Measurements from ENCODE around the gene FKBP6. TPM values are rescaled to one million over a fixed set of nuclear protein-coding genes. Genes with fewer than 3 reads are reported as not detected.

FKBP6 gene
- polyA plus RNA-seq, 1 donor from 2014 or later, result not detected

GRCh38 chr7:73369009-73369408 is 41.0 kb downstream of the FKBP6 start:
- Histone ChIP-seq H4K20me1 (ENCODE audit: insufficient read depth) (no peaks in the 10 kb centered on the region), H3K27me3 (ENCODE audit: insufficient read depth, low read depth, low read length) (no peaks in the 10 kb centered on the region), H3K4me2 (ENCODE audit: low read length) (no peak overlapping the region), H3K27ac (ENCODE audit: low read length) (no peak overlapping the region), H3K9me2 (ENCODE audit: insufficient read depth, low read length) (no peaks in the 10 kb centered on the region), H3K79me2 (replicated peaks; ENCODE audit: insufficient read depth, low read length) (no peaks in the 10 kb centered on the region), H3K9me3 (ENCODE audit: low read length) (no peaks in the 10 kb centered on the region), H2AFZ (ENCODE audit: low read depth, low read length) (no peak overlapping the region), H3K4me3 (ENCODE audit: low read length) (no peak overlapping the region), H3K36me3 (ENCODE audit: insufficient read depth, low read length) (no peaks in the 10 kb centered on the region), H3K9ac (ENCODE audit: low read length) (no peak overlapping the region), H3F3A (ENCODE audit: insufficient read depth, low read length, poor library complexity, severe bottlenecking) (no peaks in the 10 kb centered on the region)
- no peak for TF ChIP-seq EZH2 (IDR thresholded peaks at IDR 0.05; ENCODE audit: borderline replicate concordance, insufficient read depth, low read length, poor library complexity, severe bottlenecking)
- TF ChIP-seq POLR2AphosphoS5 (IDR thresholded peaks at IDR 0.05), result no peak
- TF ChIP-seq RAD21 (conservative IDR thresholded peaks at IDR 0.05), result no peak
- no peak for TF ChIP-seq SMC3 (conservative IDR thresholded peaks at IDR 0.05; ENCODE audit: poor library complexity)
- TF ChIP-seq EP300 (conservative IDR thresholded peaks at IDR 0.05; ENCODE audit: poor library complexity, severe bottlenecking), result no peak
- TF ChIP-seq MXI1 (conservative IDR thresholded peaks at IDR 0.05; ENCODE audit: poor library complexity, severe bottlenecking), result no peak
- TF ChIP-seq REST (IDR thresholded peaks at IDR 0.05; ENCODE audit: borderline replicate concordance), result no peak
- no peak for TF ChIP-seq TAF1 (IDR thresholded peaks at IDR 0.05; ENCODE audit: low read depth)
- no peak for TF ChIP-seq CTCF (IDR thresholded peaks at IDR 0.05; ENCODE audit: poor library complexity, severe bottlenecking)

GRCh38 chr7:73369622-73370021 is 41.7 kb downstream of the FKBP6 start:
- H3K36me3 ChIP-seq (ENCODE audit: insufficient read depth, low read length), result no peaks in the 10 kb centered on the region
- H3K27ac ChIP-seq (ENCODE audit: low read length), result no peak overlapping the region
- H2AFZ ChIP-seq (ENCODE audit: low read depth, low read length), result no peak overlapping the region
- no peak for TF ChIP-seq TAF1 (IDR thresholded peaks at IDR 0.05; ENCODE audit: low read depth)
- TF ChIP-seq POLR2AphosphoS5 (IDR thresholded peaks at IDR 0.05), result no peak
- no peak for TF ChIP-seq REST (IDR thresholded peaks at IDR 0.05; ENCODE audit: borderline replicate concordance)
- TF ChIP-seq SMC3 (conservative IDR thresholded peaks at IDR 0.05; ENCODE audit: poor library complexity), result no peak
- TF ChIP-seq MXI1 (conservative IDR thresholded peaks at IDR 0.05; ENCODE audit: poor library complexity, severe bottlenecking), result no peak
- TF ChIP-seq CTCF (IDR thresholded peaks at IDR 0.05; ENCODE audit: poor library complexity, severe bottlenecking), result no peak
- TF ChIP-seq EZH2 (IDR thresholded peaks at IDR 0.05; ENCODE audit: borderline replicate concordance, insufficient read depth, low read length, poor library complexity, severe bottlenecking), result no peak
- TF ChIP-seq RAD21 (conservative IDR thresholded peaks at IDR 0.05), result no peak
- TF ChIP-seq EP300 (conservative IDR thresholded peaks at IDR 0.05; ENCODE audit: poor library complexity, severe bottlenecking), result no peak
- no peak overlapping the region for H3K9ac ChIP-seq (ENCODE audit: low read length)
- H3K4me2 ChIP-seq (ENCODE audit: low read length), result no peak overlapping the region
- no peaks in the 10 kb centered on the region for H3K9me3 ChIP-seq (ENCODE audit: low read length)
- no peaks in the 10 kb centered on the region for H3K9me2 ChIP-seq (ENCODE audit: insufficient read depth, low read length)
- no peaks in the 10 kb centered on the region for H3K27me3 ChIP-seq (ENCODE audit: insufficient read depth, low read depth, low read length)
- H3K4me3 ChIP-seq (ENCODE audit: low read length), result no peak overlapping the region
- H4K20me1 ChIP-seq (ENCODE audit: insufficient read depth), result no peaks in the 10 kb centered on the region
- H3F3A ChIP-seq (ENCODE audit: insufficient read depth, low read length, poor library complexity, severe bottlenecking), result no peaks in the 10 kb centered on the region
- H3K79me2 ChIP-seq (replicated peaks; ENCODE audit: insufficient read depth, low read length), result no peaks in the 10 kb centered on the region

All from neural cell (in vitro differentiated cells).